ENCODE results near the gene HMGXB4. TPM values are rescaled to one million over a fixed set of nuclear protein-coding genes. Genes with fewer than 3 reads are reported as not detected.

HMGXB4 gene
- total RNA-seq (ENCODE audit: low replicate concordance): 18.4 and 32.7 TPM in 2 replicates
- long read RNA-seq, transcript HMGXB4-203 (4 exons, 1,257 nt): major isoform, 7 of 28 reads
- long read RNA-seq, partial matches to known transcripts: 16 of 28 reads
- long read RNA-seq, other reads (novel, unspliced or antisense): 1 of 28 reads

- Mint-ChIP-seq H3K4me1 (ENCODE audit: unreplicated experiment) (peaks cover 23% of the 10 kb centered on the region), H3K27ac (peak within 1 kb of the TSS; percentile 94), H3K36me3 (peaks cover 14% of the 10 kb centered on the region), H3K9me3 (no peaks in the 10 kb centered on the region), H3K4me3 (peak within 1 kb of the TSS; percentile 97), H3K27me3 (no peaks in the 10 kb centered on the region)
- DNase-seq (ENCODE audit: extremely low spot score, unreplicated experiment): peak; percentile 87
- TF ChIP-seq CTCF (conservative IDR thresholded peaks at IDR 0.05): peak; percentile 44
These were observed at the start of gene HMGXB4 for GRCh38 chr22:35257321-35258190. TSS of gene HMGXB4 (plus strand) at chr22:35257493. CDS start at chr22:35262391, 4,898 bp downstream.

GRCh38 chr22:35208003-35208402 is 49.3 kb upstream of the HMGXB4 start:
- peaks cover 12% of the 10 kb centered on the region for H3K4me1 Mint-ChIP-seq (ENCODE audit: unreplicated experiment)
- no peak for DNase-seq (ENCODE audit: extremely low spot score, unreplicated experiment)
- no peaks in the 10 kb centered on the region for H3K36me3 Mint-ChIP-seq
- no peak overlapping the region for H3K4me3 Mint-ChIP-seq
- peaks cover under 1% of the 10 kb centered on the region for H3K9me3 Mint-ChIP-seq
- TF ChIP-seq CTCF (conservative IDR thresholded peaks at IDR 0.05): no peak
- H3K27me3 Mint-ChIP-seq: peaks cover 23% of the 10 kb centered on the region
- no peak overlapping the region for H3K27ac Mint-ChIP-seq

GRCh38 chr22:35209203-35209602 is 48.1 kb upstream of the HMGXB4 start:
- Mint-ChIP-seq H3K27me3 (peaks cover 32% of the 10 kb centered on the region), H3K4me1 (ENCODE audit: unreplicated experiment) (peaks cover 8% of the 10 kb centered on the region), H3K36me3 (no peaks in the 10 kb centered on the region), H3K4me3 (no peak overlapping the region), H3K9me3 (peaks cover 4% of the 10 kb centered on the region), H3K27ac (no peak overlapping the region)
- DNase-seq (ENCODE audit: extremely low spot score, unreplicated experiment): no peak
- TF ChIP-seq CTCF (conservative IDR thresholded peaks at IDR 0.05): no peak

GRCh38 chr22:35212009-35212408 is 45.3 kb upstream of the HMGXB4 start:
- Mint-ChIP-seq H3K36me3 (no peaks in the 10 kb centered on the region), H3K27me3 (peaks cover 32% of the 10 kb centered on the region), H3K27ac (no peak overlapping the region), H3K4me3 (no peak overlapping the region), H3K9me3 (peaks cover 4% of the 10 kb centered on the region), H3K4me1 (ENCODE audit: unreplicated experiment) (no peaks in the 10 kb centered on the region)
- DNase-seq (ENCODE audit: extremely low spot score, unreplicated experiment): no peak
- TF ChIP-seq CTCF (conservative IDR thresholded peaks at IDR 0.05): no peak

GRCh38 chr22:35212996-35213395 is 44.3 kb upstream of the HMGXB4 start:
- no peak for TF ChIP-seq CTCF (conservative IDR thresholded peaks at IDR 0.05)
- no peaks in the 10 kb centered on the region for H3K36me3 Mint-ChIP-seq
- no peak overlapping the region for H3K27ac Mint-ChIP-seq
- H3K9me3 Mint-ChIP-seq: peaks cover 4% of the 10 kb centered on the region
- no peak overlapping the region for H3K4me3 Mint-ChIP-seq
- no peaks in the 10 kb centered on the region for H3K4me1 Mint-ChIP-seq (ENCODE audit: unreplicated experiment)
- DNase-seq (ENCODE audit: extremely low spot score, unreplicated experiment): no peak
- peaks cover 32% of the 10 kb centered on the region for H3K27me3 Mint-ChIP-seq

All from type B pancreatic cell (in vitro differentiated cells).